ENCODE data around the gene COL27A1. TPM values are rescaled to one million over a fixed set of nuclear protein-coding genes. Genes with fewer than 3 reads are reported as not detected.

COL27A1 gene
- total and polyA plus RNA-seq, 9 of the 15 experiments (the other 6 are each of a cell fraction or from before 2014, with no cell fraction given), result 0.07 TPM; not detected in 8

GRCh38 chr9:114109124-114109523, 46.2 kb upstream of the COL27A1 start:
- Histone ChIP-seq H3K27ac (ENCODE audit: extremely low read depth, low read depth, low read length) (no peak overlapping the region), H2AFZ (ENCODE audit: low read depth, low read length) (no peak overlapping the region), H3K9ac (ENCODE audit: insufficient read depth in 1 of 2, low read depth in 2 of 2, low read length in 2 of 2) (no peak overlapping the region), H3K36me3 (ENCODE audit: control insufficient read depth, insufficient read depth, low read length) (no peaks in the 10 kb centered on the region), H3K9me1 (ENCODE audit: control insufficient read depth, insufficient read depth, low read length) (no peaks in the 10 kb centered on the region), H3K9me3 (replicated peaks; ENCODE audit: control insufficient read depth, insufficient read depth, low read depth, low read length) (no peaks in the 10 kb centered on the region), H3K4me2 (ENCODE audit: insufficient read depth, low read length) (no peak overlapping the region), H3K4me3 (no peak overlapping the region), H3K27me3 (ENCODE audit: control insufficient read depth in 2 of 2, insufficient read depth in 2 of 2, low read length in 2 of 2) (peaks cover 0 to 23% of the 10 kb centered on the region in 2 experiments; a peak in 3 of 5 replicates), H3K4me1 (replicated peaks in 1 of 2; ENCODE audit: control insufficient read depth in 2 of 2, insufficient read depth in 2 of 2, low read length in 2 of 2) (peaks cover 0 to 4% of the 10 kb centered on the region in 2 experiments; a peak in 1 of 5 replicates), H3K79me2 (ENCODE audit: control insufficient read depth, insufficient read depth, low read length) (no peaks in the 10 kb centered on the region), H4K20me1 (replicated peaks; ENCODE audit: control insufficient read depth, insufficient read depth, low read length) (peaks cover 10% of the 10 kb centered on the region; the same call in 1 of the 2 replicates)
- FAIRE-seq, result no peak
- under 1% methylated on average over 6 of the region's 6 CpGs for WGBS (ENCODE audit: insufficient coverage, low coverage, missing lambda C conversion rate)
- TF ChIP-seq ZNF57 (CRISPR knock-in tag; IDR thresholded peaks at IDR 0.05), result no peak
- no peak for TF ChIP-seq AFF4 (CRISPR knock-in tag; IDR thresholded peaks at IDR 0.05)
- no peak for TF ChIP-seq RREB1 (CRISPR knock-in tag; IDR thresholded peaks at IDR 0.05)
- no TSS peak for BruUV-seq (replicated peaks)
- no peak for ATAC-seq
- CTCF ChIA-PET (ENCODE audit: low intra/inter-chr PET ratio), result interaction anchor here (2.1 kb wide), 1 partner anchor 182 kb away, joined by 13 read pairs; no protein-coding TSS in a partner anchor
- DNase-seq (ENCODE audit: extremely low read depth in 1 of 4, low spot score in 3 of 4), result no peak
- intact Hi-C loops (cut with micrococcal nuclease) (loop anchor here (5.0 kb wide), 1 partner anchor 48 kb away; the partner anchor contains the start of gene COL27A1), in situ Hi-C loops (cut with MboI) (no loop called here)
- POLR2A ChIA-PET, result interaction anchor here (0.6 kb wide), 1 partner anchor 181 kb away, joined by 3 read pairs; no protein-coding TSS in a partner anchor

Data from K562 (cell line).